H1 (cell line): ENCODE measurements around the gene SPOPL. TPM values are rescaled to one million over a fixed set of nuclear protein-coding genes. Genes with fewer than 3 reads are reported as not detected.

Experiments
- CTCF ChIA-PET: fragments of 300-600 bp; sonication (Branson Sonifier 250); formaldehyde crosslinking; loops from one replicate; lab custom pipeline; 2021; ENCODE audit not compliant: partially characterized antibody; lab: Charles Lee
- POLR2A ChIA-PET: fragments of 300-600 bp; sonication (Branson Sonifier 250); formaldehyde crosslinking; loops from one replicate; lab custom pipeline; 2021; ENCODE audit warnings: inconsistent platforms; ENCODE audit not compliant: partially characterized antibody; lab: Charles Lee
- DNase-seq, 2 experiments: peaks; one replicate each; pipeline versions ENCODE4 v3.0.0 to v3.0.0-alpha.2; 2010 to 2022; ENCODE audit warnings: low spot score in 2 of 2, low read depth in 1 of 2, mixed read lengths in 1 of 2
- FAIRE-seq: peaks from 2 replicates; lab custom pipeline; 2011; peaks lifted over from hg19 to GRCh38; lab: Jason Lieb, UNC
- H2AFZ ChIP-seq: 2 replicates; pipeline ENCODE4 v1.8.1; 2012; ENCODE audit warnings: low read length, inconsistent platforms
- H2AK5ac ChIP-seq: 2 replicates; pipeline ENCODE4 v1.6.1; 2013; ENCODE audit warnings: low read depth, low read length
- H2BK120ac ChIP-seq: replicated peaks from 2 replicates; pipeline ENCODE3; 2013; ENCODE audit warnings: low read depth, low read length, inconsistent platforms
- H2BK12ac ChIP-seq: 2 replicates; pipeline ENCODE4 v1.6.1; 2013; ENCODE audit warnings: low read depth, low read length
- H2BK15ac ChIP-seq: 2 replicates; pipeline ENCODE4 v1.6.1; 2013; ENCODE audit warnings: low read length
- H2BK20ac ChIP-seq: 2 replicates; pipeline ENCODE4 v1.6.1; 2013; ENCODE audit warnings: low read length
- H2BK5ac ChIP-seq: 2 replicates; pipeline ENCODE4 v1.6.1; 2013; ENCODE audit warnings: low read depth, low read length
- H3K14ac ChIP-seq: 2 replicates; pipeline ENCODE4 v1.6.1; 2013; ENCODE audit warnings: inconsistent platforms; ENCODE audit not compliant: insufficient read length
- H3K18ac ChIP-seq: 2 replicates; pipeline ENCODE4 v1.6.1; 2013; ENCODE audit warnings: low read length; ENCODE audit errors: extremely low read depth
- H3K23ac ChIP-seq: 2 replicates; pipeline ENCODE4 v1.6.1; 2013; ENCODE audit warnings: inconsistent platforms; ENCODE audit not compliant: insufficient read length
- H3K23me2 ChIP-seq: 2 replicates; pipeline ENCODE4 v1.6.1; 2013; ENCODE audit warnings: low read depth, low read length
- H3K27ac ChIP-seq: 2 replicates; pipeline ENCODE4 v1.6.1; 2011; ENCODE audit warnings: low read depth, low read length, inconsistent platforms
- H3K27me3 ChIP-seq, 4 experiments: replicated peaks in 1 of 4; 1 replicate in 1 of 4; 2 replicates in 3 of 4; pipeline versions ENCODE4 v1.6.1 to v1.8.1; 2011 to 2013; ENCODE audit warnings: low read length in 3 of 4, mild to moderate bottlenecking in 3 of 4, inconsistent platforms in 2 of 4, mixed read lengths in 2 of 4, moderate library complexity in 1 of 4; ENCODE audit not compliant: control insufficient read depth in 3 of 4, insufficient read depth in 3 of 4; ENCODE audit errors: extremely low read depth in 1 of 4
- H3K36me3 ChIP-seq, 4 experiments: 2 replicates each; pipeline versions ENCODE4 v1.6.1 to v1.8.1; 2011 to 2013; ENCODE audit warnings: mild to moderate bottlenecking in 4 of 4, low read length in 3 of 4, moderate library complexity in 2 of 4, control low read depth in 1 of 4, inconsistent platforms in 1 of 4; ENCODE audit not compliant: insufficient read depth in 4 of 4, control insufficient read depth in 2 of 4
- H3K4ac ChIP-seq: replicated peaks from 2 replicates; pipeline ENCODE3; 2013; ENCODE audit warnings: low read length, low read depth, mixed read lengths, inconsistent platforms; ENCODE audit not compliant: insufficient read length
- H3K4me1 ChIP-seq, 4 experiments: replicated peaks in 1 of 4; 1 replicate in 1 of 4; 2 replicates in 3 of 4; pipeline versions ENCODE4 v1.6.1 to v1.8.1; 2011 to 2013; ENCODE audit warnings: low read length in 3 of 4, inconsistent platforms in 2 of 4, mixed read lengths in 1 of 4; ENCODE audit not compliant: insufficient read depth in 4 of 4, control insufficient read depth in 3 of 4
- H3K4me2 ChIP-seq, 2 experiments: 2 replicates each; pipeline versions ENCODE4 v1.6.1 to v1.8.1; 2011 to 2013; ENCODE audit warnings: low read depth in 2 of 2, low read length in 2 of 2, control low read depth in 1 of 2, inconsistent platforms in 1 of 2, mild to moderate bottlenecking in 1 of 2; ENCODE audit not compliant: insufficient read depth in 1 of 2
- H3K4me3 ChIP-seq, 4 experiments: fragments of 200-600, 300-600 bp in 1 of 4; sonication (generic), shearing (Covaris generic), sonication (Bioruptor Twin) in 1 of 4; 2 replicates each; pipeline versions ENCODE4 v1.5.1 to v1.8.1; 2011 to 2016; ENCODE audit warnings: low read length in 4 of 4, low read depth in 3 of 4, control low read depth in 2 of 4, inconsistent platforms in 2 of 4, mild to moderate bottlenecking in 2 of 4, mixed read lengths in 1 of 4, moderate library complexity in 1 of 4; ENCODE audit not compliant: insufficient read depth in 2 of 4; ENCODE audit errors: extremely low read depth in 1 of 4
- H3K56ac ChIP-seq: replicated peaks from 2 replicates; pipeline ENCODE3; 2013; ENCODE audit warnings: low read depth, mild to moderate bottlenecking, mixed read lengths, low read length, inconsistent platforms; ENCODE audit not compliant: insufficient read length
- H3K79me1 ChIP-seq: 2 replicates; pipeline ENCODE4 v1.6.1; 2013; ENCODE audit warnings: low read depth, low read length, control low read depth
- H3K79me2 ChIP-seq, 2 experiments: 2 replicates each; pipeline versions ENCODE4 v1.6.1 to v1.8.1; 2012 to 2013; ENCODE audit warnings: low read length in 2 of 2, mild to moderate bottlenecking in 2 of 2, inconsistent platforms in 1 of 2; ENCODE audit not compliant: insufficient read depth in 2 of 2, control insufficient read depth in 1 of 2
- H3K9ac ChIP-seq, 4 experiments: replicated peaks in 1 of 4; 1 replicate in 1 of 4; 2 replicates in 3 of 4; pipeline versions ENCODE4 v1.6.1 to v1.8.1; 2011 to 2013; ENCODE audit warnings: low read depth in 3 of 4, low read length in 3 of 4, control low read depth in 2 of 4, mild to moderate bottlenecking in 2 of 4, moderate library complexity in 2 of 4, inconsistent platforms in 1 of 4; ENCODE audit errors: extremely low read depth in 1 of 4
- H3K9me3 ChIP-seq, 2 experiments: 2 replicates each; pipeline versions ENCODE4 v1.6.1 to v1.8.1; 2012 to 2013; ENCODE audit warnings: mild to moderate bottlenecking in 2 of 2, moderate library complexity in 2 of 2, control low read depth in 1 of 2, inconsistent platforms in 1 of 2, low read depth in 1 of 2, low read length in 1 of 2, mixed read lengths in 1 of 2; ENCODE audit not compliant: insufficient read depth in 2 of 2
- H4K20me1 ChIP-seq, 2 experiments: replicated peaks in 1 of 2; 2 replicates each; pipeline versions ENCODE3 to v1.8.1; 2011 to 2013; ENCODE audit warnings: inconsistent platforms in 2 of 2, low read length in 2 of 2, mild to moderate bottlenecking in 1 of 2; ENCODE audit not compliant: insufficient read depth in 2 of 2, control insufficient read depth in 1 of 2
- H4K5ac ChIP-seq: 2 replicates; pipeline ENCODE4 v1.6.1; 2013; ENCODE audit warnings: low read length, low read depth, mixed read lengths, inconsistent platforms; ENCODE audit not compliant: insufficient read length
- H4K8ac ChIP-seq: 2 replicates; pipeline ENCODE4 v1.8.0; 2013; ENCODE audit warnings: mild to moderate bottlenecking, moderate library complexity, low read length, inconsistent platforms; ENCODE audit not compliant: insufficient read depth; ENCODE audit errors: extremely low read depth
- H4K91ac ChIP-seq: replicated peaks from 2 replicates; pipeline ENCODE3; 2013; ENCODE audit warnings: low read length, mixed read lengths, inconsistent platforms; ENCODE audit not compliant: insufficient read length
- MAFK ChIP-seq: IDR thresholded peaks from 2 replicates; pipeline ENCODE4 v1.6.1; 2012; ENCODE audit warnings: low read depth, mild to moderate bottlenecking, improper control_type of control experiment, low read length
- SUZ12 ChIP-seq: fragments of 200-600 bp; sonication (generic); IDR thresholded peaks from 2 replicates; pipeline ENCODE4 v1.6.1; 2012; ENCODE audit warnings: mild to moderate bottlenecking, inconsistent platforms, low read length, moderate library complexity, mixed read lengths
- YY1 ChIP-seq: IDR thresholded peaks from 2 replicates; pipeline ENCODE4 v1.6.1; 2011; ENCODE audit warnings: low read depth, mild to moderate bottlenecking, low read length
- WGBS, 2 experiments: shearing (Covaris generic) in 1 of 2; methylation state at CpG; one replicate each; pipeline versions ENCODE4 v1.1.6 to v1.1.7; 2013 to 2015; ENCODE audit warnings: low lambda C conversion rate in 2 of 2, mixed read lengths in 2 of 2, inconsistent platforms in 1 of 2, low coverage in 1 of 2, missing lambda C conversion rate in 1 of 2; ENCODE audit not compliant: insufficient replicate concordance in 2 of 2, insufficient coverage in 1 of 2, insufficient read length in 1 of 2; ENCODE audit errors: extremely low coverage in 1 of 2, missing lambda C conversion rate in 1 of 2; 5-methylcytosine and 5-hydroxymethylcytosine counted together
- polyA plus RNA-seq, 7 experiments: library from polyadenylated mRNA; depleted of rRNA in 3 of 7; stranded (reverse) in 5 of 7; unstranded in 2 of 7; fragments of >200 nt in 5 of 7; fragments of 200-250 nt in 2 of 7; gene quantifications; 1 replicate in 5 of 7; 2 replicates in 1 of 7; 4 replicates in 1 of 7; pipeline versions ENCODE4 v1.2.1 to v1.2.3, GENCODE V29; 2011 to 2013; ENCODE audit warnings: missing spikeins in 2 of 7, mixed read lengths in 2 of 7
- total RNA-seq: library from RNA; stranded (reverse); fragmentation: NEBNext Ultra II Directional; extraction: Animal tissue kit (Norgen Biotek cat#: 25700); gene quantifications from 2 replicates; pipeline ENCODE4 v1.2.1, GENCODE V29; 2021

SPOPL gene
- total and polyA plus RNA-seq, 2 of the 8 experiments (the other 6 are each of a cell fraction or from before 2014, with no cell fraction given) = 1.9 to 14.5 TPM

- TF ChIP-seq YY1 = no peak
- TF ChIP-seq MAFK = 0 out of 2 replicates have a peak, but pooled peaks have one; percentile 13
- no peak for TF ChIP-seq SUZ12
- H3K23me2 ChIP-seq = peaks cover 7% of the 10 kb centered on the region
- peak overlapping the region; percentile 79 to 97 for H3K4me2 ChIP-seq
- no peak overlapping the region for H2BK120ac ChIP-seq
- H3K18ac ChIP-seq = peak overlapping the region; percentile 87
- peak overlapping the region; percentile 76; the same call in 1 of the 2 replicates for H2AK5ac ChIP-seq
- H3K27ac ChIP-seq = peak overlapping the region; percentile 67
- CTCF ChIA-PET = interaction anchor here (0.5 to 1.3 kb wide), 7 partner anchors 15 to 475 kb away, joined by 3 to 8 read pairs (median 3); no protein-coding TSS in a partner anchor
- POLR2A ChIA-PET = interaction anchor here (0.6 to 1.5 kb wide), 11 partner anchors 9 to 651 kb away, joined by 3 to 4 read pairs (median 3); no protein-coding TSS in a partner anchor
- H2BK12ac ChIP-seq = 0 out of 2 replicates have a peak overlapping the region, but pooled peaks have one; percentile 27
- peak overlapping the region; percentile 99 for H2AFZ ChIP-seq
- peak overlapping the region; percentile 47; the same call in 1 of the 2 replicates for H4K8ac ChIP-seq
- peak overlapping the region; percentile 88 for H3K4ac ChIP-seq
- H3K56ac ChIP-seq = peak overlapping the region; percentile 43
- H3K79me2 ChIP-seq = peaks cover 3 to 32% of the 10 kb centered on the region in 2 experiments; a peak in 3 of 4 replicates
- H4K5ac ChIP-seq = peak overlapping the region; percentile 85
- no peaks in the 10 kb centered on the region; the same call in 1 of the 2 replicates for H3K79me1 ChIP-seq
- peaks cover 3 to 4% of the 10 kb centered on the region in 2 experiments for H4K20me1 ChIP-seq
- H3K4me3 ChIP-seq = peak overlapping the region; percentile 75 to 88 (median 79)
- H3K9ac ChIP-seq = peak overlapping the region; percentile 60 to 85 (median 78)
- peaks cover 0 to 11% (median 2%) of the 10 kb centered on the region in 4 experiments; a peak in 5 of 7 replicates for H3K4me1 ChIP-seq
- peak overlapping the region; percentile 72; the same call in 1 of the 2 replicates for H2BK15ac ChIP-seq
- H3K9me3 ChIP-seq = no peaks in the 10 kb centered on the region
- no peak for FAIRE-seq
- H3K14ac ChIP-seq = no peak overlapping the region
- WGBS, 2 experiments = 54% methylated on average over 20 of the region's 20 CpGs; no CpG with 5 or more reads in 1 of the 2 experiments
- H3K36me3 ChIP-seq = no peaks in the 10 kb centered on the region; a peak in 1 of 8 replicates
- DNase-seq = no peak
- no peak overlapping the region for H4K91ac ChIP-seq
- peak overlapping the region; percentile 86 for H2BK5ac ChIP-seq
- no peaks in the 10 kb centered on the region; a peak in 1 of 7 replicates for H3K27me3 ChIP-seq
- H2BK20ac ChIP-seq = no peak overlapping the region
- no peak overlapping the region for H3K23ac ChIP-seq
Observed at GRCh38 chr2:138500592-138501424, 762 bp upstream of the SPOPL start.
